Measurements from ENCODE around the gene XKR8. TPM values are rescaled to one million over a fixed set of nuclear protein-coding genes. Genes with fewer than 3 reads are reported as not detected.
A peak's percentile ranks its signal among the peaks of the same experiment; 100 is the strongest.
"Not testable (repeated sequence)": the region's sequence is repeated elsewhere in the genome, so short reads cannot be mapped to it uniquely, and the experiment has no call there.

XKR8 gene
- polyA plus RNA-seq, 10 donors, result 5.9 to 8.4 (median 6.8) TPM

DNA sequence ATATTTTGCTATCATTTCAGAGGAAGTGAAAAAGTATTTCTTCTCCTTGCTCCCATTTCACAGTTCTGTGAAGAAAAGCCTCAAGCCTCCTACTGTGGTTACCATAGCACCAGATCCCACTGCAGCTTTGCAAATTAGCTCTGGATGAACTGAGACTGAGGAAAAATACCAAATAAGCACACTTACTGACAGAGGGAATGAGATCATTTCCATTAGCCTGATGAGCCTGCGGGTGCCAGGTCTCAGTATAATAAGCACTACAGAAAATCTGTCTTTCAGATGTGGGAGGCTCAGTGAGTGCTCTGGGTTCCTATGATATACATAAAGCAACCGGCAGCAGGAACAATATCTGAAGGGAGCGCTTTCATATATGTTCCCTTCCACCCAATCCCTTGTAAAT lies 21.4 kb downstream of the XKR8 start:
- peak in 1 of 3 donors; percentile 59 for DNase-seq

- DNase-seq, result no peak
These were observed 31.3 kb downstream of the XKR8 start for GRCh38 chr1:27990920-27991537.

DNA sequence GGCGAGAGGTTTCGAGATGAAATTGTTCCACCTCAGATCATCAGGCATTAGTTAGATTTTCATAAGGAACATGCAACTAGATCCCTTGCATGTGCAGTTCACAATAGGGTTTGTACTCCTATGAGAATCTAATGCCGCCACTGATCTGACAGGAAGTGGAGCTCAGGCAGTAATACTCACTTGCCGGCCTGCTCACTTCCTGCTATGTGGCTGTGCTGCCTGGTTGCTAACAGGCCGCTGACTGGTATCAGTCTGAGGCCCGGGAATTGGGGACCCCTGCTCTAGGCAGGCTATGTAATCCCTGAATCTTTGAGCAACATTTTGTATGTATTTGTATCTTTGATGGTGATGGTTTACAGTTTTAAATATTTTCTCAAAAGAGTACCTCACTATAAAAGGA lies 32.5 kb downstream of the XKR8 start:
- DNase-seq, result no peak

GRCh38 chr1:27993241-27993640 lies 33.5 kb downstream of the XKR8 start:
- no peak for DNase-seq

- DNase-seq, result peak in 1 of 3 donors; percentile 16
These were observed 34.3 kb downstream of the XKR8 start for GRCh38 chr1:27994060-27994459.

DNA sequence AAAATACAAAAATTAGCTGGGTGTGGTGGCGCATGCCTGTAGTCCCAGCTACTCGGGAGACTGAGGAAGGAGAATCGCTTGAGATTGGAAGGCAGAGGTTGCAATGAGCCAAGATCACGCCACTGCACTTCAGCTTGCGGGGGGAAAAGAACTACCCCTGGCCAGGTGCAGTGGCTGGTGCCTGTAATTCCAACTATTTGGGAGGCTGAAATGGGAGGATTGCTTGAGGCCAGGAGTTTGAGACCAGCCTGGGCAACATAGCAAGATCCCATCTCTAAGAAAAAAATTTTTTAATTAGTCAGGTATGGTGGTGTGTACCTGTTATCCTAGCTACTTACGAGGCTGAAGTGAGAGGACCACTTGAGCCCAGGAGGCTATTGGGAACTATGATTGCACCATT lies 34.8 kb downstream of the XKR8 start:
- DNase-seq, result not testable (repeated sequence)

- no peak for DNase-seq
These were observed 39.3 kb downstream of the XKR8 start for GRCh38 chr1:27999055-27999454.

GRCh38 chr1:28002600-28002999 lies 42.8 kb downstream of the XKR8 start:
- no peak for DNase-seq

GRCh38 chr1:28003117-28003516 lies 43.3 kb downstream of the XKR8 start:
- not testable (repeated sequence) for DNase-seq

DNA sequence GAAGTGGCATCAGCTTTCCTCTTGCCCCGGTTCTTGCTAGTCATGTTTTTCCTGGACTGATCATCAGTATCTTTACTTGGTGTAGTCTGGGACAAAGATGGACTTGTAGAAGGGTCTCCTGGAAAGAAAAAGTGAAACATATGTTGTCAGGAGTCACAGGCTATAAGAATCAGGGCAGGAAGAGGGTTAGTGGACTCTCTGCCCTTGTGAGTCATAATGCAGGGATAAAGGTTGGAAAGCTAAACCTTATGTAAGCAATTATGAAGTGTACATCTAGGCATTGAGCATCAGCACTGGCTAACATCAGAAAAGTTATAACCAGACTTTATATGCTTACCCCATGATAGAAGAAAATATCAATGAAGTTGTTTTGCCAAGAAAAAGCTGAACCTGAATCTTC lies 51.2 kb downstream of the XKR8 start:
- no peak for DNase-seq

Other genes with a start within 250 kb of the XKR8 start
- gene FAM76A, start 234.0 kb upstream of the XKR8 start, polyA plus RNA-seq (ENCODE audit: insufficient read length in 10 of 10), result 10 to 100 TPM; 14.4 to 32.6 (median 19.2) TPM
- gene STX12, start 186.8 kb upstream of the XKR8 start, polyA plus RNA-seq (ENCODE audit: insufficient read length in 10 of 10), result 10 to 100 TPM; 27.3 to 42.2 (median 32.6) TPM
- gene PPP1R8, start 129.2 kb upstream of the XKR8 start, polyA plus RNA-seq (ENCODE audit: insufficient read length in 10 of 10), result 10 to 100 TPM; 29.0 to 38.0 (median 32.0) TPM
- gene THEMIS2, start 87.4 kb upstream of the XKR8 start, polyA plus RNA-seq (ENCODE audit: insufficient read length in 10 of 10), result 1 to 10 TPM; 2.4 to 5.7 (median 3.2) TPM
- 10 to 100 TPM; 37.5 to 64.2 (median 45.9) TPM for gene RPA2, start 45.4 kb upstream of the XKR8 start, polyA plus RNA-seq (ENCODE audit: insufficient read length in 10 of 10)
- under 1 TPM in 5 of 10 donors, not detected in 5; 0.15 to 0.48 (median 0.31) TPM for gene SMPDL3B, start 25.0 kb upstream of the XKR8 start, polyA plus RNA-seq (ENCODE audit: insufficient read length in 10 of 10)
- gene EYA3, start 128.6 kb downstream of the XKR8 start, polyA plus RNA-seq (ENCODE audit: insufficient read length in 10 of 10), result 10 to 100 TPM; 13.1 to 23.1 (median 17.5) TPM
- gene PTAFR, start 216.7 kb downstream of the XKR8 start, polyA plus RNA-seq (ENCODE audit: insufficient read length in 10 of 10), result 1 to 10 TPM; 1.5 to 2.6 (median 2.0) TPM